H1 (cell line): ENCODE data around the gene IFTAP. TPM values are rescaled to one million over a fixed set of nuclear protein-coding genes. Genes with fewer than 3 reads are reported as not detected.

Experiments
- CHD7 ChIP-seq: fragments of 300-600 bp; sonication (generic); IDR thresholded peaks from 2 replicates; pipeline ENCODE4 v1.7.1; 2012; ENCODE audit warnings: low read length, moderate library complexity, mild to moderate bottlenecking, inconsistent platforms; ENCODE audit not compliant: insufficient replicate concordance
- SUZ12 ChIP-seq: fragments of 200-600 bp; sonication (generic); IDR thresholded peaks from 2 replicates; pipeline ENCODE4 v1.6.1; 2012; ENCODE audit warnings: mild to moderate bottlenecking, inconsistent platforms, low read length, moderate library complexity, mixed read lengths
- USF2 ChIP-seq: IDR thresholded peaks from 2 replicates; pipeline ENCODE4 v1.6.1; 2011; ENCODE audit warnings: low read length, improper control_type of control experiment
- polyA plus RNA-seq, 7 experiments: library from polyadenylated mRNA; depleted of rRNA in 3 of 7; stranded (reverse) in 5 of 7; unstranded in 2 of 7; fragments of >200 nt in 5 of 7; fragments of 200-250 nt in 2 of 7; gene quantifications; 1 replicate in 5 of 7; 2 replicates in 1 of 7; 4 replicates in 1 of 7; pipeline versions ENCODE4 v1.2.1 to v1.2.3, GENCODE V29; 2011 to 2013; ENCODE audit warnings: missing spikeins in 2 of 7, mixed read lengths in 2 of 7
- total RNA-seq: library from RNA; stranded (reverse); fragmentation: NEBNext Ultra II Directional; extraction: Animal tissue kit (Norgen Biotek cat#: 25700); gene quantifications from 2 replicates; pipeline ENCODE4 v1.2.1, GENCODE V29; 2021

Gene IFTAP
- total and polyA plus RNA-seq, 2 of the 8 experiments (the other 6 are each of a cell fraction or from before 2014, with no cell fraction given) = 21.2 to 23.9 TPM

GRCh38 chr11:36600180-36600579, 5.9 kb downstream of the IFTAP start (continued):
- TF ChIP-seq CHD7 (no peak), SUZ12 (no peak), USF2 (no peak)
- TF ChIP-seq, all 59 proteins: peak for 0
